ENCODE data around the gene MTG2. TPM values are rescaled to one million over a fixed set of nuclear protein-coding genes. Genes with fewer than 3 reads are reported as not detected.

The MTG2 gene
- total and polyA plus RNA-seq, 2 of the 8 experiments (the other 6 are each of a cell fraction or from before 2014, with no cell fraction given): 14.4 to 22.8 TPM

DNA sequence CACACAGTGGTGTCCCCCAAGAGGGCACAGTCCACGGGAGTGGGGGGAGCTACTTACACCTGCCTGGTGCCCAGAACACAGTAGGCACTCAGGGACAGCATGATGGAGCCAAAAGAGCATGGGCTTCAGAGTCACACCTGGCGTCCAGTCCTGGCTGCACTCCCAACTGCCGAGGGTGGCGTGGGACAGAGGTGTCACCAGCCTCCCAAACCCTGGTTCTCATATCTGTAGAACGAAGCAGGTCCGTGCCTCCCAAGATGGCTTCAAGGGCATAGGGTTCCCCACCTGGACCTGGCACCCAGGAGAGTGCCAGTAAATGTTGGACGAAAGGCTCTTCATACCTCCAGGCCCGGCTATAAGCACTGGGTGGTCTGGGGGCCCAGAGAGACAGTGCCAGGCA, 28.4 kb downstream of the MTG2 start (continued):
- TF ChIP-seq TCF12 (IDR thresholded peaks at IDR 0.05; ENCODE audit: low read depth, low read length): no peak
- no peak for TF ChIP-seq CEBPB (IDR thresholded peaks at IDR 0.05; ENCODE audit: low read depth, low read length)
